OCI-LY3 (cell line): Measurements from ENCODE around the gene GJB6.

Source experiments
- CTCF ChIP-seq: fragments of 200-600, 300-600 bp; sonication (generic); IDR thresholded peaks from 2 replicates; pipeline ENCODE4 v1.5.1; 2014; ENCODE audit warnings: antibody characterized with exemption, low read length, low read depth
- EZH2phosphoT487 ChIP-seq: fragments of 200-600 bp; shearing (Covaris generic); IDR thresholded peaks from 2 replicates; pipeline ENCODE4 v1.6.1; 2018; ENCODE audit warnings: antibody characterized with exemption, mixed run types, low read depth

- TF ChIP-seq CTCF = no peak
- TF ChIP-seq EZH2phosphoT487 = no peak
These were observed 42.3 kb upstream of the GJB6 start for GRCh38 chr13:20274466-20274865.
